Stimulated activated CD4-positive, alpha-beta T cell treated with anti-CD3 and anti-CD28 coated beads, Interleukin-4, amount 100 ng/mL, for 1 hour (primary cell): ENCODE results near the gene RFXAP.
A peak's percentile ranks its signal among the peaks of the same experiment; 100 is the strongest.
"Not testable (repeated sequence)": the region's sequence is repeated elsewhere in the genome, so short reads cannot be mapped to it uniquely, and the experiment has no call there.

ENCODE experiments used
- DNase-seq: peaks from one replicate; pipeline ENCODE4 v3.0.0-alpha.2; 2020

RFXAP gene

DNA sequence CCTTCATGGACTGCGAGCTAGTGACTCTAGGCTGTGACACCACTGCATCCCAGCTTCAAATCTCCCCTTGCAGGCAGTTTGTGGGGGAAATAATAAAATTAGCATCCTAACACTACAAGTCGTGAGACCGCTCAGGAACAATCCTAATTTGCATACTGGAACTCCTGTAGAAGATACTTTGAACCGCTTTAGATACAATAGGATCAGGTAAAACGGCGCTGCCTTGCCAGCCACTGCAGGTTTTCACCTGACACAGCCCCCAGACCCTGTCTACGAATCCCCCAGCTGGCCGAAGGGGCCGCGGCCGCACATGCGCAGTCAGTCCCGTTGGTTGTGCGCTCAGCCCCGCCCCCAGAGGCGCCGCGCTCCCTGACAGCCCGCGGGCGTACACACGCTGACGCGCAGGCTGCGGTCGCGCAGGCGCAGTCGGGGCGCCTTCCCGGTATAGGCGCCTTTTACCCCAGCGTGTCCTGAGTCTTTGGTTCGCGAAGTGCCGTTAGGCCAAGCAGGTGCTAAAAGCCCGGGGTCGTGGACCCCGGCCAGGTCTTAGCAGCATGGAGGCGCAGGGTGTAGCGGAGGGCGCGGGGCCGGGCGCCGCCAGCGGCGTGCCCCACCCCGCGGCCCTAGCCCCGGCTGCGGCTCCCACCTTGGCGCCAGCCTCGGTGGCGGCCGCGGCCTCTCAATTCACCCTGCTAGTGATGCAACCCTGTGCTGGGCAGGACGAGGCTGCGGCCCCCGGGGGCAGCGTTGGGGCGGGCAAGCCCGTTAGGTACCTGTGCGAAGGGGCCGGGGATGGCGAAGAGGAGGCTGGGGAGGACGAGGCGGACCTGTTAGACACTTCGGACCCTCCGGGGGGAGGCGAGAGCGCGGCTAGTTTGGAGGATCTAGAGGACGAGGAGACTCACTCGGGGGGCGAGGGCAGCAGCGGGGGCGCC lies at the start of gene RFXAP:
TSS of gene RFXAP (plus strand) at position 419 of the 935 bp plus-strand sequence. CDS start at position 555, 136 bp downstream.
- peak; percentile 93 for DNase-seq

GRCh38 chr13:36769545-36769944 lies 49.5 kb upstream of the RFXAP start:
- no peak for DNase-seq

DNA sequence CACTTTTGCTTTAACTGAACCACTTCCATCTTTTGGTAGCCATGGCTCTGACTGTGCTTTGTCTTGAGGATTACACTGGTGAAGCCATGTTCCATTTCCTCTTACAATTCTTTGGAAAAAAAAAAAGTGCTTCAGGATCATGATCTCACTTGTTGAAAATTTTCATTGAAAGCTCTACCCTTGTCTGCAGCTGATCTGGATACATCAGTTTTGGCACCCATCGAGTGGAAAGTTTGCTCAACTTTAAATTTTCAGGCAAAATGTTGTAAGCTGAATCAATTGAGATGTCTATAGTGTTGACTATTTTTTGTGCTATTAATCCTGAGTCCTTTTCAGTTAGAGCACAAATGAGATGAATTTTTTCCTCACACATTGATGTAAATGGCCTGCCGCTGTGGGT lies 48.3 kb upstream of the RFXAP start:
- DNase-seq: no peak

DNA sequence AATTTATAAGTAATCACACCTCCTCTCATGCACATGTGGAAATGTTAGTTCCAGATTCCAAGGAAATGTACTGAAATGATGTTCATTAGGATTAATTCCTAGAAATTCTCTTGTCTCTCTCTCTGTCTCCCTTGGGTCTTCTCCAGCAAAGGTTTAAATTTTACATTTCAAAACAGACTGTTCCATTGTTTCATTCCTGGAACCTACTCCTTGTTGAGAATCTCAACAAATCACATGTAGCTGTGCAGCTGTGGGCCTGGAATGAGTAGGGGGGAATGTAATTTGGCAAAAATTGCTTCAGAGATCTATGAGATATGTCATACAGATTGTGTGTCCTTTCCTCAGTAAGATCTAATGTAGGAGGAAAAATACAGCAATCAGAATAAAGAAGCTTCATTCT lies 46.2 kb upstream of the RFXAP start:
- no peak for DNase-seq

- no peak for DNase-seq
These were observed 44.1 kb upstream of the RFXAP start for GRCh38 chr13:36774931-36775330.

DNA sequence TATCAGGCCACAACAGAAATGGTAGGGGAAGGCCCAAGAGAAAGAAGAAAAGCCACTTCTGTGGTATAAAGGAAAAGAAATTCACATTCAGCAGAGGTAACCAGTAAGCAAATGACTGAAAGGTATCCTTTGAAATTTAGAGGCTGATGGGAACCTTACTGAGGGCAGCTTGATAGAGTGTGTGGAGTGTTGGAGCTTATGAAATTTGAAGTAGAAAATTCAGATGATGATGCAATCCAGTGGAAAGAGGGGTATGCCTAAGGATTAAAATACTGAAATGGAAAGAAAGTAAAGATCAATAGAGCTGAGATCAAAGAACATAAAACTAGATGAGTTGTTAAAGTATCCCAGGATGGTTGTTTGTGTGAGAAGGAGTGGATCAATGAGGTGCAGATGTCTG lies 42.8 kb upstream of the RFXAP start:
- no peak for DNase-seq

GRCh38 chr13:36778083-36778671 lies 40.8 kb upstream of the RFXAP start:
- no peak for DNase-seq

DNA sequence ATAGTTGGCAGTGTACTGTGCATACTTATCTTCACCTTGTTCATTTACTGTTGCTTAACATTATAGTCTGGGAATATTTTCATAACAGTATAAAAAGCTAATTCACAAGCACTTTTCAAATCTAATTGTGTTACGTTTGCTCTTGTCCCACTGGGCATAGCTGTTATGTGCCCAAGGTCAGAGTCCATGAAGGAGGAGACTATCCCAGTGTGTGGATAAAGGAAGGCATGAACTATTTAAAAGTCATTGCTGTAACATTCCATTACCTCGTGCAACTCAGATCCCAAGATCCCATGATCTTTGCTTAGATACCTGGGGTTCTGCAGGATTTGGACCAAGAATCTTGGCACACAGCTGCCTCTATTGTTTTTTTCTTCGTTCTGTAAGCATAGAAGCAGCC lies 35.1 kb upstream of the RFXAP start:
- DNase-seq: no peak

DNA sequence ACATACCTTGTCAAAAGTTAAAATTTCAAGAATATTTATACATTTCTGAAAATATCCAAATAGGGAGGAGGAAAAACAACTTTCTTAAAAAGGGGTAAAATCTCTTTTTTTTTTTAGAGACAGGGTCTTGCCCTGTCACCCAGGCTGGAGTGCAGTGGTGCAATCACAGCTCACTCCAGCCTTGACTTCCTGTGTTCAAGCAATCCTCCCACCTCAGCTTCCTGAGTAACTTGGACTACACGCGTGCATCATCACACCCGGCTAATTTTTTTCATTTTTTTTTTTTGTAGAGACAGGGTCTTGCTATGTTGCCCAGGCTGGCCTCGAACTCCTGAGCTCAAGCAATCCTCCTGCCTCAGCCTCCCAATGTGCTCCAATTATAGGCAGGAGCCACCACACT lies 32.8 kb upstream of the RFXAP start:
- DNase-seq: not testable (repeated sequence)

- DNase-seq: no peak
These were observed 31.8 kb upstream of the RFXAP start for GRCh38 chr13:36787181-36787580.

DNA sequence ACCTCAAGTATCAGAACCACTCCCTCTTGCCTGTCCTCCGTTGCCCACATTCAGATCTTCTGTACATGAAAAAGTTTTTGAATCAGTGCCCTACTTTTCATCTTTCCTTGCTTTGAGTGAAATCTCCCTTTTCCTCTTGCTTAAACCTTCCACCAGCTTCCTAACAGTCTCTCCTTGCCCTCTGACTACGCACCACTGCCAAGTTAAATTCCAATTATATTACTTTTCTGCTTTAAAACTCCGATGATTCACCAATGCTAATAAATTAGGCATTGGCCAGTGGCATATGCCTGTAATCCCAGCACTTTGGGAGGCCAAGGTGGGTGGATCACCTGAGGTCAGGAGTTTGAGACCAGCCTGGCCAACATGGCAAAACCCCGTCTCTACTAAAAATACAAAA lies 30.7 kb upstream of the RFXAP start:
- no peak for DNase-seq

DNA sequence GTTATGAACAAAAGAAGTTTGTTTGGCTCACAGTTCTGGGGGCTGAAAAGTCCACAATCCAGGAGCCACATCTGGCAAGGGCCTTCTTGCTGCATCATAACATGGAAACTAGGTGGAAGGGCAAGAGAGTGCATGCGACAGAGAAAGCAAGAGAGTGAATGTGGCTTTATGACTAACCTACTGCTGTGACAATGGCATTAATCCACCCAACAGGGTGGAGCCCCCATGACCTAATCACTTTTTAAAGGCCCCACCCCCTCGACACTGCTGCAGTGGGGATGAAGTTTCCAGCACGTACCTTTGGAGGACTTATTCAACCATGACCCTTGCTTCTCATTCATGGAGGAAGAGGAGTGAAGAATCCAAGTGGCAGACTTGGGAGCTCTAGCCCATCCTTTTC lies 30.0 kb upstream of the RFXAP start:
- DNase-seq: no peak

GRCh38 chr13:36789730-36790129 lies 29.3 kb upstream of the RFXAP start:
- no peak for DNase-seq

- DNase-seq: no peak
These were observed 24.3 kb upstream of the RFXAP start for GRCh38 chr13:36794706-36795105.

- no peak for DNase-seq
These were observed 23.6 kb upstream of the RFXAP start for GRCh38 chr13:36795463-36795862.

DNA sequence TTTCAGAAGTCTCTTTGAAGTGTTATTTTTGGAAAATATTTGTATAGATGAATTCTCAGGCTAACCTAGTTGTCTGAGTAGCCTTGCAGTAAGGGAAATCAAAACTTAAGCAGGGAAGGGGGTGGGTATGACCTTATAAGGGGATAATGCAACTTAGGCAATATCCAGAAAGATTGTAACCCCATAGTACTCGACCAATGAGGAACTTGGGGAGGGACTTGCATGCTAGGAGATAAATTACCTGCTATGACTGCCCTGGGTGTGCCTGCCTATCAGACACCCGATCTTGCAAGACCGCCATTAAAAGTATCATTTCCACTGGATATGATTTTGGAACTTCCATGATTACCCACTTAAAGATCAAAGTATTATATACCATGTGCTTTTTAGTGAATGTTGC lies 23.0 kb upstream of the RFXAP start:
- DNase-seq: no peak

DNA sequence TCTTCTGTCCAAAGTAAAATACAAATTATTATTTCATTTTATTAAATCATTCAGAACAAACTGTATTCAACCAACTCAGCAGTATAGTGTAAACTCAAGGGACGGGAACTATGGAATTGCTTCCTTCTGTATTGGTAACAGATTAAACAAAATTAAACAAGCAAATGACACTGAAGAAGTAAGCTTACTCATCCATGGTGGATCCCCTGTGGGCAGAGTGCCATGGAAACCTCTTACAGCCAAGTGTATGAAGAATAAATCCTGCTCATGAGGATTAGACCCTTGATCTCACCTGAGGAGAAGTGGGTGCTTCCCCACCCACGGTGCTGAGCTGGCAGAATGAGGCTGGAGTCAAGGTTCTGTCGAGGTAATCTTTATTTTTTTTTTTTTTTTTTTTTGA lies 18.0 kb upstream of the RFXAP start:
- no peak for DNase-seq

GRCh38 chr13:36804588-36804987 lies 14.4 kb upstream of the RFXAP start:
- no peak for DNase-seq

DNA sequence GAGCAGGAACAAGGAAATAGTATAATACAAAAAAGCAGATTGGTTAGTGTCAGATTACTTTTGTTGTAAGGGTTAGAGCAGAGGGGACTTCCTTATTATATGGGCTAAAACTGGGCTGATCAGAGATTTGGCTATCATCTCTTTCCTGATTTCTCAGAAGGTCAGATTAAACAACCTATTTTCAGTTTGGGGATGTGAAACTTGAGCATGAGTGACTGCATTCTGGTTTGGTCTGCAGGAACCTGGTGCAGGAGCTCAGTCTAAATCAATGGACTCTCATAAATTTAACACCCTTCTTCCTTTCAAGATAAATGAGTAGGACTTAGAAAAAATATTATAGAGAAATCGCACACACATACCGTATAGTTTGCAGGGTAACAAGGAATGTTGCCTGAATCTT lies 12.9 kb upstream of the RFXAP start:
- no peak for DNase-seq

DNA sequence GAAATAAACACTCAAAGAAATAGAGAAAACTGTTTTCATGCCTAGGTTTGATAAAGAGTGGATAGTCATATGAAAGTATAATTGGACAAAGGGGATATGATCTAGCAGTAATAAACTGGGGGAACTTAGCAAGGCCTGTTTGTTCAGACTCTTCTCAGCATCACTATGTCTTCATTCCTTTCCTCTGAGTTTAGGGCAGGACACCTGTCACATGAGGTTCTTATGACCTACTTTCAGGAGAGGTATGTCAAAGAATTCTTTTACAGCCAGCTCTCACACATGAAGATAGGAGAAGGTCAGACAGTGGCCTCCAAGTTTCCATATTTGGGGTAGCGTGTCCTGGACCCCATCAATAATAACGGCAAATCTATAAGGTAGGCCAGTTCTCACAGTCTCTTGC lies 11.4 kb upstream of the RFXAP start:
- DNase-seq: no peak

DNA sequence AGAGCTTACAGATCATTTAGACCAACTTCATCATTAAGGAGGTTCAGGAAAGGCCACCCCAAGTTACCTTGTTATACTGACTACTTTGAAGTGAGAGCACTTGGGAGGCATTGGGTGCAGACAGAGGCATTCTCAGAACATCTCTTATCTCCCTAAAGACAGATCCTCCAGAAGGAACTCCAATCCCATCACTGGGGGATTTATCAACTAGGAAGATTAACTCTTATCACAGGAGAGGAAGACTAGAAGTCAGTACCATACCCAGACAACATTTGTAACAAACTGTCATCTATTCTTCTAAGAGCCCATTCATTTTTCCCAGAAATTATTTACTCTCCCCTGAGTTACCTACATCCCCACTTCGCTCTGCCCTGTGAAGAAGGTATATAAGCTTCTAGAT lies 5.8 kb upstream of the RFXAP start:
- no peak for DNase-seq

DNA sequence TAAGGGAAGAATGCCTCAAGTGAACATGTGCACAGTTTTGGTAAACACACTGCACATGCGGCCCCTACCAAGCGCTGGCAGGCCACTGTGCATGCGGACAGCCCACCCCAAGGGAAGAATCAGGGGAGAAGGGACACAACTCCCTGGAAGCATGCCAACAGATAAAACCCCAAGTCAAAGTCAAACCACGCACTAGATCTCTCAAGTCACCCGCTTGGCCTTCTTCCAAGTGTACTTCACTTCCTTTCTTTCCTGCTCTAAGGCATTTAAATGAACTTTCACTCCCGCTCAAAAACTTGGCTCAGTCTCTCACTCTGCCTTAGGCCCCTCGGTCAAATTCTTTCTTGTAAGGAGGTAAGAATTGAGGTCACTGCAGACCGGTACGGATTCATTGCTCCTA lies 4.6 kb upstream of the RFXAP start:
- DNase-seq: no peak

- no peak for DNase-seq
These were observed 4.0 kb upstream of the RFXAP start for GRCh38 chr13:36815062-36815461.

DNA sequence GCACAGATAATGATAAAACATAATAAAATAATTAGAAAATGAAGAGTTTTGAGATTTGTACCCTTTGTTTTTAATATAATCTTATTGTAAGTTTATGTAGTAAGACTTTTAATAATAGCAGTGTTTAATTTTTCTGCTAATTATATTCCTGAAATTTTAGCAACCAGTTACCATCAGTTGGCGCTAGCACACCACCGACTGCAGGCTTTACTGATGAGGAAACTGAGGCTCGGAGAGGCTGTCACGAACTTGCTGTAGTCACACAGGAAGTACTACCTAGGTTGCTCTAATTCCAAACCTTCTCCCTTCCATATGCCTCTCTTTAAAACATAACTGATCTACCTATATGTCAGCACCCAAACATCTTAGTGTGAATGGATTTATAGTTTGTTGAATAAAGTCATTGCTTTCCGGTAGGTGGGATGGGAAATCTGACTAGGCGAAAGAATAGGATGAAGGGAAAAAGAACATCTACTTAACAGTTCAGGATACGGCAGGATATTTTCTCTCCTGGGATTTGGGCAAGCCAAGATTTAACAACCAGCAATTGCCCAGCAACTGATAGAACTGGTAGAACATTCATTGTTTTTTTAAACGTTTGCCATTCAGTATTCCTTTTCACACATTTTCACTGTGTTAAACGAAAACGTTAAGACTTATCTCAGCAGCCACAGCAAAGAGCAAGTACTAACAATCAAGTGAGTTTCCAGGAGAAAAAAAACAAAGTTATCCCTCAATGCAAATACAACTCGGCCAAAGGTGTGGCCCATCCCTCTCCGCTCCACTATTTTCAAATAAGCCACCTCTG lies 822 bp upstream of the RFXAP start:
- DNase-seq: no peak
